Ishikawa (cell line): ENCODE data around the gene UNC93A.

Experiments used
- EP300 ChIP-seq: IDR thresholded peaks from 2 replicates; pipeline ENCODE4 v1.6.1; 2012; ENCODE audit warnings: borderline replicate concordance
- MAX ChIP-seq: IDR thresholded peaks from 2 replicates; pipeline ENCODE4 v1.6.1; 2012
- ZBTB7A ChIP-seq: IDR thresholded peaks from 2 replicates; pipeline ENCODE4 v1.6.1; 2012; ENCODE audit warnings: low read depth

- TF ChIP-seq MAX (no peak), ZBTB7A (no peak), EP300 (no peak; the same call in 1 of the 2 replicates)
These were observed 1.4 kb downstream of the UNC93A start for GRCh38 chr6:167292301-167293087.
